Smooth muscle cell (in vitro differentiated cells): ENCODE results near the gene SPECC1. TPM values are rescaled to one million over a fixed set of nuclear protein-coding genes. Genes with fewer than 3 reads are reported as not detected.
A peak's percentile ranks its signal among the peaks of the same experiment; 100 is the strongest.

ENCODE experiments used
- DNase-seq: peaks from one replicate; lab custom pipeline; 2025; ENCODE audit not compliant: unreplicated experiment; lab: John Stamatoyannopoulos, UW
- H2AFZ ChIP-seq: fragments of 200-600 bp; sonication (generic); 2 replicates; pipeline ENCODE4 v1.6.0; 2016; ENCODE audit warnings: antibody characterized with exemption, low read depth, mild to moderate bottlenecking
- H3F3A ChIP-seq: fragments of 200-600 bp; sonication (generic); 2 replicates; pipeline ENCODE4 v1.6.0; 2017; ENCODE audit warnings: antibody characterized with exemption, low read depth
- H3K27ac ChIP-seq: fragments of 200-600 bp; sonication (generic); 2 replicates; pipeline ENCODE4 v1.5.1; 2016; ENCODE audit warnings: low read depth, mild to moderate bottlenecking
- H3K27me3 ChIP-seq: fragments of 200-600 bp; sonication (generic); 2 replicates; pipeline ENCODE4 v1.6.1; 2016; ENCODE audit warnings: low read depth, mild to moderate bottlenecking
- H3K36me3 ChIP-seq: fragments of 200-600 bp; sonication (generic); 2 replicates; pipeline ENCODE4 v1.5.1; 2016; ENCODE audit warnings: low read depth
- H3K4me1 ChIP-seq: fragments of 200-600 bp; sonication (generic); 2 replicates; pipeline ENCODE4 v1.5.1; 2016; ENCODE audit warnings: low read depth
- H3K4me2 ChIP-seq: fragments of 200-600 bp; sonication (generic); 2 replicates; pipeline ENCODE4 v1.6.0; 2016; ENCODE audit warnings: mild to moderate bottlenecking
- H3K4me3 ChIP-seq: fragments of 200-600 bp; sonication (generic); 2 replicates; pipeline ENCODE4 v1.5.1; 2016; ENCODE audit warnings: mild to moderate bottlenecking
- H3K79me2 ChIP-seq: fragments of 200-600 bp; sonication (generic); 2 replicates; pipeline ENCODE4 v1.6.0; 2016; ENCODE audit warnings: low read depth, mild to moderate bottlenecking
- H3K9ac ChIP-seq: fragments of 200-600 bp; sonication (generic); 2 replicates; pipeline ENCODE4 v1.6.0; 2016; ENCODE audit warnings: low read depth
- H3K9me3 ChIP-seq: fragments of 200-600 bp; sonication (generic); replicated peaks from 2 replicates; pipeline ENCODE4 v1.5.1; 2016; ENCODE audit warnings: low read depth
- H4K20me1 ChIP-seq: fragments of 200-600 bp; sonication (generic); 2 replicates; pipeline ENCODE4 v1.6.0; 2016; ENCODE audit warnings: low read depth
- CTCF ChIP-seq: fragments of 200-600 bp; sonication (generic); IDR thresholded peaks from 2 replicates; pipeline ENCODE4 v1.5.1; 2017; ENCODE audit warnings: borderline replicate concordance, mild to moderate bottlenecking, antibody characterized with exemption; ENCODE audit not compliant: insufficient read depth, poor library complexity, severe bottlenecking
- WGBS: methylation state at CpG from one replicate; pipeline ENCODE4 v1.1.7; 2016; ENCODE audit warnings: low lambda C conversion rate; 5-methylcytosine and 5-hydroxymethylcytosine counted together
- polyA plus RNA-seq: library from polyadenylated mRNA; unstranded; fragments of >200 nt; fragmentation: Nextera tagmentation; extraction: Ambion mirVana; gene quantifications from 2 replicates; pipeline ENCODE4 v1.2.1, GENCODE V29; 2016
- total RNA-seq: library from RNA; depleted of rRNA; stranded (reverse); fragments of >200 nt; gene quantifications from 2 replicates; pipeline ENCODE4 v1.2.3, GENCODE V29; 2014

SPECC1 gene
- total and polyA plus RNA-seq, 2 experiments from 2014 or later: 20.0 to 72.0 TPM

- H3K36me3 ChIP-seq: no peaks in the 10 kb centered on the region
Measured at GRCh38 chr17:20111538-20111937, 102.4 kb downstream of the SPECC1 start.

GRCh38 chr17:20114466-20114865 is 105.3 kb downstream of the SPECC1 start:
- no peaks in the 10 kb centered on the region for H3K36me3 ChIP-seq
- no peak overlapping the region for H3K4me2 ChIP-seq
- WGBS: 98% methylated on average over 2 of the region's 2 CpGs
- H4K20me1 ChIP-seq: no peaks in the 10 kb centered on the region
- H3K27me3 ChIP-seq: no peaks in the 10 kb centered on the region
- no peaks in the 10 kb centered on the region for H3K9me3 ChIP-seq
- no peak overlapping the region for H3K27ac ChIP-seq
- H3K4me1 ChIP-seq: no peaks in the 10 kb centered on the region
- TF ChIP-seq CTCF: no peak
- H3K79me2 ChIP-seq: no peaks in the 10 kb centered on the region
- no peak overlapping the region for H2AFZ ChIP-seq
- H3K9ac ChIP-seq: no peak overlapping the region
- H3F3A ChIP-seq: no peaks in the 10 kb centered on the region
- H3K4me3 ChIP-seq: no peak overlapping the region
- no peak for DNase-seq

More at GRCh38 chr17:20111538-20111937, 102.4 kb downstream of the SPECC1 start:
- no peak overlapping the region for H3K9ac ChIP-seq
- no peak overlapping the region for H3K27ac ChIP-seq
- no peak for DNase-seq
- H3K9me3 ChIP-seq: no peaks in the 10 kb centered on the region
- no peak for TF ChIP-seq CTCF
- H3K79me2 ChIP-seq: no peaks in the 10 kb centered on the region
- H3K4me1 ChIP-seq: no peaks in the 10 kb centered on the region
- WGBS: 86% methylated on average over 7 of the region's 10 CpGs
- H2AFZ ChIP-seq: no peak overlapping the region
- H4K20me1 ChIP-seq: no peaks in the 10 kb centered on the region
- no peaks in the 10 kb centered on the region for H3K27me3 ChIP-seq
- no peaks in the 10 kb centered on the region for H3F3A ChIP-seq
- no peak overlapping the region for H3K4me3 ChIP-seq
- H3K4me2 ChIP-seq: no peak overlapping the region

- Histone ChIP-seq H3K36me3 (no peaks in the 10 kb centered on the region), H4K20me1 (no peaks in the 10 kb centered on the region), H3K4me2 (no peak overlapping the region), H3F3A (no peaks in the 10 kb centered on the region), H3K27ac (no peak overlapping the region), H3K9ac (no peak overlapping the region), H3K4me1 (no peaks in the 10 kb centered on the region), H3K27me3 (no peaks in the 10 kb centered on the region), H3K9me3 (no peaks in the 10 kb centered on the region), H3K79me2 (no peaks in the 10 kb centered on the region), H3K4me3 (no peak overlapping the region), H2AFZ (no peak overlapping the region)
- 28% methylated on average over 8 of the region's 8 CpGs for WGBS
- DNase-seq: no peak
- TF ChIP-seq CTCF: peak; percentile 52
Measured at GRCh38 chr17:20116683-20117309, 107.6 kb downstream of the SPECC1 start.

GRCh38 chr17:20118280-20118679 is 109.1 kb downstream of the SPECC1 start:
- Histone ChIP-seq H3K27ac (no peak overlapping the region), H3K4me3 (no peak overlapping the region), H4K20me1 (no peaks in the 10 kb centered on the region), H3K79me2 (no peaks in the 10 kb centered on the region), H3K36me3 (no peaks in the 10 kb centered on the region), H2AFZ (no peak overlapping the region), H3K9ac (no peak overlapping the region), H3K27me3 (no peaks in the 10 kb centered on the region), H3K9me3 (no peaks in the 10 kb centered on the region), H3F3A (no peaks in the 10 kb centered on the region), H3K4me1 (no peaks in the 10 kb centered on the region), H3K4me2 (no peak overlapping the region)
- 92% methylated on average over 1 of the region's 1 CpG for WGBS
- DNase-seq: no peak
- no peak for TF ChIP-seq CTCF
